ENCODE data around the gene NCAPH2.

Gene NCAPH2

DNA sequence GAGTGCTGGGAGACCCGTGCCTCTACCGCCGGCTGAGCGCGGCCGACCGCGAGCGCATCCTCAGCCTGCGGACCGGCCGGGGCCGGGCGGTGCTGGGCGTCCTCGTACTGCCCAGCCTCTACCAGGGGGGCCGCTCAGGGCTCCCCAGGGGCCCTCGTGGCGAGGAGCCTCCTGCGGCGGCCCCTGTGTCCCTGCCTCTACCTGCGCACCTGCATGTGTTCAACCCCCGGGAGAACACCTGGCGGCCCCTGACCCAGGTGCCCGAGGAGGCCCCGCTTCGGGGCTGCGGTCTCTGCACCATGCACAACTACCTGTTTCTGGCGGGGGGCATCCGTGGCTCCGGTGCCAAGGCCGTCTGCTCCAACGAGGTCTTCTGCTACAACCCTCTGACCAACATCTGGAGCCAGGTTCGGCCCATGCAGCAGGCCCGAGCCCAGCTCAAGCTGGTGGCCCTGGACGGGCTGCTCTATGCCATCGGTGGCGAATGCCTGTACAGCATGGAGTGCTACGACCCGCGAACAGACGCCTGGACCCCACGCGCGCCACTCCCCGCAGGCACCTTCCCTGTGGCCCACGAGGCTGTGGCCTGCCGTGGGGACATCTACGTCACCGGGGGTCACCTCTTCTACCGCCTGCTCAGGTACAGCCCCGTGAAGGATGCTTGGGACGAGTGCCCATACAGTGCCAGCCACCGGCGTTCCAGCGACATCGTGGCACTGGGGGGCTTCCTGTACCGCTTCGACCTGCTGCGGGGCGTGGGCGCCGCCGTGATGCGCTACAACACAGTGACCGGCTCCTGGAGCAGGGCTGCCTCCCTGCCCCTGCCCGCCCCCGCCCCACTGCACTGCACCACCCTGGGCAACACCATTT, 41.1 kb downstream of the NCAPH2 start:
- DNase-seq (ENCODE audit: low spot score): no peak

DNA sequence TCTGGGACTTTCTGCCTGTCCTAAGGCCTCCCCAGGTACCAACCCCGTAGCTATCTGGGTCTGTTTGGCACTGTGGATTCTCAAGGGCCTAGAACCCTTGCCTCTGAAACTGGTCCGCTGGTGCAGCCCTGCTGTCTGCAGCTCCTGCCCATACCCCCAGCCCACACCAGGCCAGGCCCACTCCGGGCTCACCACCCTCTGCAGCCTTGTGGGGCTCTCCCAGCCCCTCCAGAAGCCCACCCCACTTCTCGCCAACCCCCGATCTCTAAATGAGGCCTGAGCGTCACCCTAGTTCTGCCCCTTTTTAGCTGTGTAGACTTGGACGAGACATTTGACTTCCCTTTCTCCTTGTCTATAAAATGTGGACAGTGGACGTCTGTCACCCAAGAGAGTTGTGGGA, 42.4 kb downstream of the NCAPH2 start:
- no peak for DNase-seq (ENCODE audit: low spot score)

DNA sequence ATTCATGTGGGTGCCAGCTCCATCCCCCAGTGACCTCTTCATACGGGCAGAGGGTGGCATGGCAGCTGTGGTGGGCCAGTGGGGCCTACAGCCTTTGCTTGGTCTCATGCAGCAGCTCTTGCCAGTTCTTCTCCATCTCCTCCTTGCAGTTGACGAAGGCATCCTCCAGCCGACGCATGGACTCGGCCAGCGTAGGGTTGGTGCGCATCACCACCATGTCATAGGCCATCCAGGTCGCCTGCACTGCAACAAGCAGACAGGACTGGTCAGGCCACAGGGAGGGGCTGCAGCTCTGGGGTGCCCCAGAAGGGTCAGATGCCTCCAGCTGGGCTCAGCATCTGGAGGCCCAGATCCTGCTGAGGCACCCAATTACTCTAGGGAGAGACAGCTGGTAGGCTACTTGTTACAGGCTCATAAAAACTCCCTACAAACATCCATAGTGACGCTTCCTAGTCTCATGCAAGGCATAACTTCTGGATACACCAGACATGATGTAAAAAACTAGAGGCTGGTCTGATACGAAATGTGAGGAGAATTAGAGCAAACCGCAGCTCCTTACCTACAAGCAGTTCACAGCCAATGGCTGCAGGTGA, 43.2 kb downstream of the NCAPH2 start:
- no peak for DNase-seq (ENCODE audit: low spot score)

DNA sequence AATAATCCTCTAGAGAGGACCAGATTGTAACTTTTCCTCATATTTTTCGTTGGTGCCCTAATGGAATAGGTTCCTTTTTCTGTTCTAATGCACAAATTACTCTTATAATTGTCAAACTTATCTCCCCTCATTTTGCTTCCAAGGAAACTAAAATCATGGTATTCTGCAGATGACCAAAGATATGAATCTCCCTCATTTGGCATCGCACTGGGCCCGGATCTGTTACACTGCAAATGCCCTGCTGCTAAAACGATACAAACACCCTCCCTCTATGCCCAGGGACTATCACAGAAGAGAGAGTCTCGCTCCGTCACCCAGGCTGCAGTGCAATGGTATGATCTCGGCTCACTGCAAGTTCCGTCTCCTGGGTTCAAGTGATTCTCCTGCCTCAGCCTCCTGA, 45.3 kb downstream of the NCAPH2 start:
- DNase-seq (ENCODE audit: low spot score): no peak

GRCh38 chr22:50556703-50557102, 48.7 kb downstream of the NCAPH2 start:
- no peak for DNase-seq (ENCODE audit: low spot score)

GRCh38 chr22:50560034-50560433, 52.0 kb downstream of the NCAPH2 start:
- no peak for DNase-seq (ENCODE audit: low spot score)

- no peak for DNase-seq (ENCODE audit: low spot score)
These were observed 53.7 kb downstream of the NCAPH2 start for GRCh38 chr22:50561401-50562358.

DNA sequence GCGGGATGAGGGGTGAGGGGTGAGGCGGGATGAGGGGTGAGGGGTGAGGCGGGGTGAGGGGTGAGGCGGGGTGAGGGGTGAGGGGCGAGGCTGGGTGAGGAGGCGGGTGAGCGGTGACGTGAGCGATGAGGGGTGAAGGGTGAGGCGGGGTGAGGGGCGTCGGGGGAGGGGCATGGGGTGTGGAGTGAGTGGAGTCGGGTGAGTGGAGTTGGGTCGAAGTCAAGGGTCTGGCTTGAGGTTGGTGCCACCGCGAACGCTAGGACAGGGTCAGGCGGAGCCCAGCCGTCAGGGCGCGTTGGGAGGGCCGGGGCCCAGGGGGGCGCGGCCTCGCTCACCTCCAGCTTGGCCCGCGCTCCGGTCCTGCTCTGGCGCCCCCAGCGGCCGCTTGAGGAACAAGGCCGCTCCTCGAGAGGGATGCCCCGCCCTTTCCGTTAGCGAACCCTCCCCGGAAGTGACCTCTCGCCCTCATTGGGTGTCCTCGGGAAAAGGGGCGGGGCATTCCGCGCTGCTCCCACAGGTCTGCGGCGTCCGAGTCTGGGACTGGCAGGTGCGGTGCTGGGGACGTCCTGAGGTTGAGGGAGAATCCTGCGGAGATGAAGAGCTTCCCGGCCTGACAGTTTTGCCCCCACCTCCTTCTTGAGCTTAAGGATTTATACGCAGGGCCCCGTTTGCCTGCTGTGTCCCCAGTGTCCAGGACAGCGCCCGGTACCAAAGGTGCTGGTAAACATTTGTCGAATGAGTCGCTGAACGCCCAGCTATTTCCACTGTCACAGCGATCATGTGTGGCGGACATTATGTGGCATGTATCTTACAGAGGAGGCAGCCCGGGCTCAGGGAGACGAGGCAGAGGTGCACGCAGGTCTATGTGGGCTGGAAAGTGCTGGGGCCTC, 54.7 kb downstream of the NCAPH2 start, which contains the start of gene SYCE3:
TSS of gene SYCE3 (minus strand) at position 397 of the 890 bp plus-strand sequence. CDS start 6,514 bp downstream, outside the sequence.
- peak; percentile 98 for DNase-seq (ENCODE audit: low spot score)

GRCh38 chr22:50563413-50564160, 55.6 kb downstream of the NCAPH2 start:
- DNase-seq (ENCODE audit: low spot score): peak; percentile 59

DNA sequence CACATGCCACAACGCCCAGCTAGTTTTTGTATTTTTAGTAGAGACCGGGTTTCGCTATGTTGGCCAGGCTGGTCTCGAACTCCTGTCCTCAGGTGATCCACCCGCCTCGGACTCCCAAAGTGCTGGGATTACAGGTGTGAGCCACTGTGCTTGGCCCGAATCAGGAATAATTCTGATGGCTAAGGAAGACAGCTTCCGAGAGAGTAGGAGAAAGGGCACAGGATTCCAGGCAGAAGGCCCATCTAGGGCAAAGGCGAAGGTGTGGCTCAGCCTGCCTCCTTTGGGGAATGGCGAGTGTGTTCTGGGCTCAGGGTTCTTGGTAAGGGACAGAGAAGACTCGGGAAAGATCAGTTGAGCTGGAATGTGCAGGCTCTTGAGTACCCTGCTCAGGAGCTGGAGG, 56.3 kb downstream of the NCAPH2 start:
- no peak for DNase-seq (ENCODE audit: low spot score)

DNA sequence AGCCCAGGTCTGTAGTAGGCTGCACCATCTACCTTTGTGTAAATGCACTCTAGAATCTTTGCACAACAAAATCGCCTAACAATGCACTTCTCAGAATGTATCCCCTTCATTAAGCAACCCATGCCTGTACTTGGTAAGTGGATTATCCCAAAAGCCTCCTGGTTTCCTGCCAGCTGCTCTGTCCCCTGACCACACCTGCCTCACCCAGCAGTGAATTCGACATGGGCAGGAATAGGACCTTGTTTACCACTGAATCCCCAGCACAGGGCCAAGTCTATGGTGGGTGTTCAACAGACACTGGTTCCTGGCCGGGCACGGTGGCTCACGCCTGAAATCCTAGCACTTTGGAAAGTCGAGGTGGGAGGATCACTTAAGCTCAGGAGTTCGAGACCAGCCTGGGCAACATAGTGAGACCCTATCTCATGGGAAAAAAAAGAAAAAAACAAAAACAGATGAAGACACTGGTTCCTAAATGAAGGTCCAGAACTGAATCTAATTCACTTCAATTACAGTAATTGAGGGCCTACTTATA, 59.8 kb downstream of the NCAPH2 start:
- no peak for DNase-seq (ENCODE audit: low spot score)

DNA sequence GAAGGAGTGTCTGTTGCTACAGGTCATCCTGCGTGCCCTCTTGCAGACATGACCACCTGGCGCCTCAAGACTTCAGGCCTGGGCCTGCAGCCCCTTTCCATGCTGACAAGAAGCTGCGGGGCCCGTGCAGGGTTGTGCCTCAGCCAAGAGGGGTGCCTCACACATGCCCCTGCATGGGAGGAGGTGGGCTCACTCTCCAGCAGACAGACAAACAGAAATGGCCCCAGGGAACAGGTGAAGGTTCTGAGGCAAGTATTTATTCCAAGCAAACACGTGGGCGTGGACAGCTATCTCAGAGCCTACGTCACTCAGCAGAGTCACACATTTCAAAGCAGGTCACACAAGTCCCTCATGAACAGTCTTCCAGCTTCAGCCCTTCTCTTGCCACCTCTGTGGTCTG, 60.6 kb downstream of the NCAPH2 start:
- DNase-seq (ENCODE audit: low spot score): no peak

DNA sequence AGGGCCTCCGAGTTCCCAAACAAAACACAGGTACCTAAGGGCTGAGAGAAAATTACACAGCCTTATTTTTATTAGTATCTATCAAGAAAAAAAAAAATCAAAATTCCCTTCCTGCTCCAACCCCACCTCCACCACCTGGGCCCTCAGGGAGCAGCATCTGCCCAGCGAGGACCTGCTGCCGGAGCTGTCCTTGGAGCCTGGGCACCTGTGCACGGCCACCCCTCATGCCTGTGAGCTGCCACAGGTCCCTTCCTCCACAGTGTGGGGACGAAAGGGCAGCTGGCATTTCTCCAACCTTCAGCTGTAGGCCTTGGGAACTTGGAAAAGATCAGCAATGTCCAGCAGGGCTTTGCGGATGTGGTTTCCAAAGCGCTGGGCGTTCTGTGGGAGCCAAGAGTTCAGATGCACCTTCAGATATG, 61.0 kb downstream of the NCAPH2 start:
- DNase-seq (ENCODE audit: low spot score): no peak

DNA sequence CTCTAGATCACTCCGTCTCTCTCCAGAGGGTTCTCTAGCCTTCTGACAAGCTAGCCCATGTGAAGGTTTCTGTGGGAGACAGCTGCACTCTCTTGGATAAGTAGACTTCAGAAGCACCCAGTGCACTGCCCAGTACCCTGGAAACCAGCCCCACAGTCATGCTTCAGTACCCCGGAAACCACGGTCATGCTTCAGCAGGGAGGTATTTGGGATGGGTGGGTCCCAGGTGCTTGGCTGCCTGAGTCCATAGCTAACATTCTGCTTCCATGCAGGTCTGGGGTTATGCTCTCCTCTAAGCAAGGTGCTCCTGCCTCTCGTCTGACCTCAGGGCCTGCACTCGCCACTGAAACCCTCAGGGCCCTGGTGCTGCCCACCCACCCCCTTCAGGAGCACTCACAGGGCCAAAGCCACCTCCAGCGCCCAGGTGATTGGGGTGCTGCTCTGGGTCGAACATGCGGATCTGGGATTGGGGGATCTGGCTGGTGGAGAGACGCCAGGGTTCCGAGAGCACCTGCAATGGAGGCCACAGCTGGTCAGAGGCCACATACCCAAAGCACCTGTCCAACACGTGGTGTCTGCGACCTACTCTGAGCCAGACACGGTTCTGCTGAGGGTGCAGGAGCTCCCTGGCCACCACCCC, 62.0 kb downstream of the NCAPH2 start:
- no peak for DNase-seq (ENCODE audit: low spot score)

- no peak for DNase-seq (ENCODE audit: low spot score)
These were observed 62.8 kb downstream of the NCAPH2 start for GRCh38 chr22:50570861-50571260.

GRCh38 chr22:50571264-50572175, 63.5 kb downstream of the NCAPH2 start:
- DNase-seq (ENCODE audit: low spot score): no peak

GRCh38 chr22:50572965-50573364, 64.9 kb downstream of the NCAPH2 start:
- no peak for DNase-seq (ENCODE audit: low spot score)

DNA sequence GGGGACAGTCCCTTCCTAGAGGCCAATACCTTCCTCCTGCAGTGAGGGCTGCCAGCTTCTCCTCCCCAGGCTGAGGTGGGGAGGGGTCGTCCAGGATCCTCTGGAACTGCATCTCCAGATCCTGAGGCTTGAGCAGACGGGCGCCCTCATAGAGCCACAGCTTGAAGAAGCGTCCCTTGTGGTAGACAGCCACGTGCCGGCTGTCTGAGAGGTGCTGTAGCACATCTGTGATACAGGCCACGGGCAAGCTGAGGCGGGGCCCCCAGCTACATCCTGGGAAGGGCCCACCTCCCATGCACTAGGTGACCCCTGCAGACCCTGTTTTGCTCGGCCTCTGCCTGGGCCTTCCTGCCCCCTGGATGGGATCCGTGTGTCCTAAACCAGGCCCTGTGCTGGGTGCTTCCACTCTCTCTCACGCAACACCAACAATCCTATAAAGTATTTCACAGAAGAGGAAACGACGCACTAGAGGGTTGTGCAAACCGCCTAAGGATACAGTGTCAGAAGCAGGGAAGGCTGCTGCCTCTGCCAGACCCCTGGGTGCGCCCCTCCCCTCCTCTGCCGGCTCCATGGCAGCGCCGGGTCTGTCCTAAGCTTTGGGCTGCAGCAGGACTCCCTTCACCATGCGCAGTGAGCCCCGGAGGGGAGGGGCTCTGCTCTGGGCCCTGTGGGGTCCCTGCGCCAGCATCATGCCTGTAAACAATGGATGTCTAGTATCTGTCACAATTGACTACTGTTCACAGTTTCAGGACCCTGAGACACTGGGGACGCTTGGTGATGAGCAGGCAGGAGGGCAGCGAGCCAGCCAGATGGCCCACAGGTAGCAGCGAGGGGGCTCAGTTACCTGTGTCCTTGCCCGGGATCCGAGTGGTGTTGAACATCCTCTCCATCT, 65.7 kb downstream of the NCAPH2 start:
- DNase-seq (ENCODE audit: low spot score): no peak

All from cerebellar cortex (tissue), 1 donor.